Heart right ventricle (tissue), 16 donors: ENCODE data around the gene POLR3H. TPM values are rescaled to one million over a fixed set of nuclear protein-coding genes. Genes with fewer than 3 reads are reported as not detected.
"Not testable (repeated sequence)": the region's sequence is repeated elsewhere in the genome, so short reads cannot be mapped to it uniquely, and the experiment has no call there.

Source experiments
- ATAC-seq, 8 donors: fragments of 200-7000 bp; cut with Tn5 transposase; one replicate each; pipeline ENCODE4 v1.9.1; 2020; ENCODE audit warnings: mild to moderate bottlenecking in 8 of 8, moderate library complexity in 8 of 8, moderate number of reproducible peaks in 1 of 8
- DNase-seq, 2 donors: peaks; one replicate each; pipeline ENCODE4 v3.0.0-alpha.2; 2020
- H3K27ac ChIP-seq, 10 donors: fragments of 200-600 bp; sonication (generic) in 2 of 10; one replicate each; pipeline versions ENCODE4 v1.5.0 to v1.8.0; 2020 to 2022; ENCODE audit warnings: mild to moderate bottlenecking in 3 of 10
- H3K27me3 ChIP-seq, 7 donors: fragments of 200-600 bp; one replicate each; pipeline ENCODE4 v1.8.0; 2021 to 2022; ENCODE audit warnings: mild to moderate bottlenecking in 2 of 7
- H3K36me3 ChIP-seq, 9 donors: fragments of 200-600 bp; sonication (generic) in 1 of 9; one replicate each; pipeline versions ENCODE4 v1.5.0 to v1.8.0; 2020 to 2022; ENCODE audit warnings: mild to moderate bottlenecking in 2 of 9
- H3K4me1 ChIP-seq, 9 donors: fragments of 200-600 bp; sonication (generic) in 1 of 9; one replicate each; pipeline versions ENCODE4 v1.5.0 to v1.8.0; 2020 to 2022; ENCODE audit warnings: mild to moderate bottlenecking in 4 of 9
- H3K4me3 ChIP-seq, 10 donors: fragments of 200-600 bp; sonication (generic) in 2 of 10; one replicate each; pipeline versions ENCODE4 v1.5.0 to v1.8.0; 2020 to 2022; ENCODE audit warnings: mild to moderate bottlenecking in 7 of 10, moderate library complexity in 2 of 10
- H3K9me3 ChIP-seq, 11 donors: fragments of 200-600 bp in 10 of 11; sonication (generic) in 2 of 11; one replicate each; pipeline versions ENCODE4 v1.5.0 to v1.8.0; 2013 to 2022; ENCODE audit warnings: mild to moderate bottlenecking in 2 of 11, control low read depth in 1 of 11, moderate library complexity in 1 of 11
- CTCF ChIP-seq, 9 donors: fragments of 200-600 bp; sonication (generic) in 2 of 9; IDR thresholded peaks; one replicate each; pipeline versions ENCODE4 v1.5.0 to v1.8.0; 2021 to 2022; ENCODE audit warnings: antibody characterized with exemption in 9 of 9, mild to moderate bottlenecking in 5 of 9, moderate library complexity in 1 of 9
- WGBS, 2 donors: extraction: QIAGEN DNeasy Blood & Tissue Kit; methylation state at CpG; one replicate each; pipeline ENCODE4 v1.1.7; 2013; ENCODE audit warnings: inconsistent platforms in 1 of 2; 5-methylcytosine and 5-hydroxymethylcytosine counted together
- intact Hi-C, 10 donors: fragments of 100-400 bp; cut with DNase I; formaldehyde crosslinking; loops; one replicate each; pipeline versions ENCODE4 v1.11.1 to v1.14.2; 2022
- polyA plus RNA-seq, 2 donors: library from polyadenylated mRNA; stranded (reverse); fragments of 200-250 nt; gene quantifications; one replicate each; pipeline ENCODE4 v1.2.3, GENCODE V29; 2013
- total RNA-seq, 10 donors: library from RNA; stranded (reverse); fragmentation: NEBNext Ultra II Directional in 3 of 10; extraction: Animal tissue kit (Norgen Biotek cat#: 25700) in 3 of 10; gene quantifications; one replicate each; pipeline versions ENCODE4 v1.2.1 to v1.2.4, GENCODE V29; 2021 to 2023
- donor health status: Arrhythmogenic right ventricular cardiomyopathy.
- donor health status: ischemic (EF 13 %, LVEDD 7.1; RV severe dilation, severe dysfunction).
- donor health status: healthy with polysubstance abuse.
- donor health status: DM: no; HTN: yes; CAD: no.
- donor health status: DM: no; HTN: no; CAD: no.
- donor health status: ischemic (EF 25% LVEDD 6.9; RV normal size, moderate dysfunction).
- donor health status: ischemic (EF 25% LVEDD 5.7; RV mildly dilated, moderate dysfunction).
- donor health status: healthy.
- donor health status: DM: yes; HTN: yes; CAD: no.
- donor health status: Ischemic cardiomyopathy.
- donor health status: ischemic (EF 35%, LVEDD 5.7; RV mildly dilated, moderate dysfunction).
- donor health status: nonischemic (EF 11% LVEDD 7.7; RV severe dilation, severe dysfunction).
- donor health status: DM: yes; HTN: yes; CAD: no.
- donor health status: PGD.
- donor health status: ischemic (EF 29% LVEDD 5.4; RV normal size, mild dysfunction).
- donor health status: nonischemic (EF 23%, LVEDD 6.1; RV moderate dilation, normal function).

Gene POLR3H
- total and polyA plus RNA-seq, 12 donors: 13.3 to 34.9 (median 17.8) TPM

- peaks cover 0 to 40% (median 0%) of the 10 kb centered on the region in 9 donors for H3K36me3 ChIP-seq
- ATAC-seq (peak in 5 of 8 donors; percentile 0 to 11 (median 2)), DNase-seq (no peak)
- intact Hi-C loops: no loop called here
- peaks cover 11 to 52% (median 21%) of the 10 kb centered on the region in 9 donors for H3K4me1 ChIP-seq
- H3K27me3 ChIP-seq: no peaks in the 10 kb centered on the region
- H3K4me3 ChIP-seq: no peak overlapping the region
- TF ChIP-seq CTCF (IDR thresholded peaks at IDR 0.05): no peak
- WGBS, 2 donors: 88 to 90% methylated on average over 15 of the region's 15 CpGs
- H3K27ac ChIP-seq: peak overlapping the region in 9 of 10 donors; percentile 47 to 72 (median 68)
- H3K9me3 ChIP-seq: no peaks in the 10 kb centered on the region
Observed at GRCh38 chr22:41575533-41575932, 31.3 kb upstream of the POLR3H start.

- Histone ChIP-seq H3K9me3 (no peaks in the 10 kb centered on the region), H3K36me3 (peaks cover 0 to 33% (median 0%) of the 10 kb centered on the region in 9 donors), H3K4me1 (peaks cover 11 to 52% (median 21%) of the 10 kb centered on the region in 9 donors), H3K27ac (peak overlapping the region; percentile 27 to 72 (median 66)), H3K27me3 (no peaks in the 10 kb centered on the region), H3K4me3 (no peak overlapping the region)
- TF ChIP-seq CTCF (IDR thresholded peaks at IDR 0.05): no peak
- intact Hi-C loops: no loop called here
- DNase-seq: peak; percentile 79 to 86
- ATAC-seq: peak; percentile 52 to 81 (median 71)
- WGBS, 2 donors: 46 to 48% methylated on average over 26 of the region's 26 CpGs
Observed at GRCh38 chr22:41574847-41575381, 30.6 kb upstream of the POLR3H start.

- no peaks in the 10 kb centered on the region for H3K9me3 ChIP-seq
- no peaks in the 10 kb centered on the region for H3K27me3 ChIP-seq
- no peak overlapping the region for H3K4me3 ChIP-seq
- DNase-seq: no peak
- H3K36me3 ChIP-seq: peaks cover 0 to 21% (median 0%) of the 10 kb centered on the region in 9 donors
- 89 to 90% methylated on average over 11 of the region's 11 CpGs for WGBS, 2 donors
- peaks cover 6 to 51% (median 21%) of the 10 kb centered on the region in 9 donors for H3K4me1 ChIP-seq
- H3K27ac ChIP-seq: no peak overlapping the region
- no peak for TF ChIP-seq CTCF (IDR thresholded peaks at IDR 0.05)
- intact Hi-C loops: no loop called here
- no peak for ATAC-seq
Observed at GRCh38 chr22:41573677-41574076, 29.4 kb upstream of the POLR3H start.

- peaks cover 0 to 21% (median 0%) of the 10 kb centered on the region in 9 donors for H3K36me3 ChIP-seq
- peaks cover 6 to 41% (median 23%) of the 10 kb centered on the region in 9 donors for H3K4me1 ChIP-seq
- H3K4me3 ChIP-seq, intact Hi-C loops, H3K27ac ChIP-seq, H3K9me3 ChIP-seq, ATAC-seq, H3K27me3 ChIP-seq, DNase-seq: not testable (repeated sequence)
- WGBS, 2 donors: 97 to 98% methylated on average over 3 of the region's 3 CpGs
Observed at GRCh38 chr22:41572305-41572704, 28.0 kb upstream of the POLR3H start.

- no peaks in the 10 kb centered on the region for H3K9me3 ChIP-seq
- TF ChIP-seq CTCF (IDR thresholded peaks at IDR 0.05): no peak
- H3K4me3 ChIP-seq: no peak overlapping the region
- DNase-seq: no peak
- 98% methylated on average over 14 of the region's 14 CpGs for WGBS, 2 donors
- intact Hi-C loops: no loop called here
- peaks cover 0 to 18% (median 0%) of the 10 kb centered on the region in 9 donors for H3K36me3 ChIP-seq
- no peak for ATAC-seq
- no peak overlapping the region for H3K27ac ChIP-seq
- no peaks in the 10 kb centered on the region for H3K27me3 ChIP-seq
- H3K4me1 ChIP-seq: peaks cover 6 to 40% (median 23%) of the 10 kb centered on the region in 9 donors
Observed at GRCh38 chr22:41571786-41572185, 27.5 kb upstream of the POLR3H start.
